GM12878 (cell line): ENCODE measurements around the gene KRTAP10-8.

ENCODE experiments used
- CTCF ChIP-seq, 3 experiments: IDR thresholded peaks in 2 of 3; conservative IDR thresholded peaks in 1 of 3; 2 replicates each; pipeline ENCODE4 v1.5.1; 2011; ENCODE audit warnings: low read depth in 3 of 3, low read length in 3 of 3, mild to moderate bottlenecking in 3 of 3, control low read depth in 2 of 3, moderate library complexity in 2 of 3, inconsistent platforms in 1 of 3, mixed read lengths in 1 of 3; ENCODE audit not compliant: control insufficient read depth in 2 of 3, insufficient read depth in 1 of 3; ENCODE audit errors: extremely low read depth in 1 of 3
- EP300 ChIP-seq, 2 experiments: fragments of 150-350 bp in 1 of 2; IDR thresholded peaks; 2 replicates each; pipeline ENCODE4 v1.6.1; 2011 to 2012; ENCODE audit warnings: low read depth in 2 of 2, low read length in 2 of 2, borderline replicate concordance in 1 of 2, improper control_type of control experiment in 1 of 2, inconsistent platforms in 1 of 2; ENCODE audit not compliant: control insufficient read depth in 1 of 2
- EZH2 ChIP-seq: IDR thresholded peaks from 2 replicates; pipeline ENCODE4 v1.6.1; 2012; ENCODE audit warnings: low read depth, mild to moderate bottlenecking, control low read depth, inconsistent platforms, low read length, borderline replicate concordance; ENCODE audit not compliant: control insufficient read depth
- FOXK2 ChIP-seq: fragments of 450-650 bp; IDR thresholded peaks from 2 replicates; pipeline ENCODE4 v1.6.1; 2017; ENCODE audit warnings: mild to moderate bottlenecking, moderate library complexity
- NFYB ChIP-seq: IDR thresholded peaks from 2 replicates; pipeline ENCODE4 v1.6.1; 2011; ENCODE audit warnings: low read depth, mild to moderate bottlenecking, low read length, improper control_type of control experiment, moderate library complexity; ENCODE audit not compliant: insufficient read depth
- POLR2A ChIP-seq: IDR thresholded peaks from 2 replicates; pipeline ENCODE4 v1.6.1; 2011; ENCODE audit warnings: low read depth, mild to moderate bottlenecking, low read length
- RAD21 ChIP-seq: IDR thresholded peaks from 2 replicates; pipeline ENCODE4 v1.6.1; 2011; ENCODE audit warnings: mild to moderate bottlenecking, low read depth, low read length, moderate library complexity; ENCODE audit not compliant: insufficient read depth
- RB1 ChIP-seq: fragments of 450-650 bp; formaldehyde crosslinking; IDR thresholded peaks from 2 replicates; pipeline ENCODE4 v1.6.1; 2017; ENCODE audit warnings: mild to moderate bottlenecking, borderline replicate concordance
- RCOR1 ChIP-seq: conservative IDR thresholded peaks from 2 replicates; pipeline ENCODE4 v1.6.1; 2012; ENCODE audit warnings: low read depth, low read length, improper control_type of control experiment
- STAT3 ChIP-seq: IDR thresholded peaks from 2 replicates; pipeline ENCODE4 v1.6.1; 2011; ENCODE audit warnings: low read depth, low read length, improper control_type of control experiment
- ZBTB33 ChIP-seq: fragments of 450-650 bp; IDR thresholded peaks from 2 replicates; pipeline ENCODE4 v1.6.1; 2017; ENCODE audit warnings: mild to moderate bottlenecking

- TF ChIP-seq RB1 (no peak), FOXK2 (no peak), EZH2 (no peak), RCOR1 (no peak), RAD21 (no peak), CTCF (IDR thresholded peaks at IDR 0.05 in 2 of 3, conservative IDR thresholded peaks at IDR 0.05 in 1 of 3; ENCODE audit: control insufficient read depth in 2 of 3, extremely low read depth in 1 of 3, insufficient read depth in 1 of 3, low read depth in 3 of 3, low read length in 3 of 3) (no peak), EP300 (IDR thresholded peaks at IDR 0.05; ENCODE audit: borderline replicate concordance in 1 of 2, control insufficient read depth in 1 of 2, low read depth in 2 of 2, low read length in 2 of 2) (no peak), STAT3 (no peak), NFYB (no peak), ZBTB33 (no peak), POLR2A (no peak)
These were observed 32.6 kb upstream of the KRTAP10-8 start for GRCh38 chr21:44579056-44579832.
